ENCODE measurements around the gene WWC2. TPM values are rescaled to one million over a fixed set of nuclear protein-coding genes. Genes with fewer than 3 reads are reported as not detected.

WWC2 gene
- total RNA-seq, 2 experiments from 2014 or later = not detected

Other genes starting within 250 kb of the WWC2 start
- 37.8 and 42.5 TPM in 2 replicates for gene DCTD, start 181.9 kb upstream of the WWC2 start, total RNA-seq (2014; rRNA removed; shearing (Covaris generic))
- 79.4 and 81.9 TPM in 2 replicates for gene DCTD, start 181.9 kb upstream of the WWC2 start, total RNA-seq (2022)
- gene CLDN22, start 221.0 kb downstream of the WWC2 start, total RNA-seq (2014; rRNA removed; shearing (Covaris generic)) = not detected in 2 replicates
- not detected in 2 replicates for gene CLDN22, start 221.0 kb downstream of the WWC2 start, total RNA-seq (2022)
- not detected in 2 replicates for gene CLDN24, start 223.2 kb downstream of the WWC2 start, total RNA-seq (2014; rRNA removed; shearing (Covaris generic))
- gene CLDN24, start 223.2 kb downstream of the WWC2 start, total RNA-seq (2022) = not detected in 2 replicates